GM12878 (cell line): ENCODE measurements around the gene HOXD11. TPM values are rescaled to one million over a fixed set of nuclear protein-coding genes. Genes with fewer than 3 reads are reported as not detected.

Source experiments
- ATAC-seq: fragments of 200-7000 bp; cut with Tn5 transposase; 3 replicates; pipeline ENCODE4 v1.9.1; 2020; ENCODE audit warnings: mild to moderate bottlenecking, moderate library complexity
- BruUV-seq: library from RNA; stranded (reverse); fragments of 400-500 nt; replicated peaks from 2 replicates; lab custom pipeline; 2021; lab: Mats Ljungman, UMichigan
- CTCF ChIA-PET: fragments of 300-600 bp; sonication (Branson Sonifier 250); formaldehyde crosslinking; extraction: SDS; loops from one replicate; lab custom pipeline; 2021; ENCODE audit warnings: inconsistent platforms; lab: Yijun Ruan, JAX
- POLR2A ChIA-PET: fragments of 350-600 bp; formaldehyde crosslinking; extraction: SDS; loops from one replicate; lab custom pipeline; 2021; ENCODE audit warnings: inconsistent platforms; lab: Charles Lee
- RAD21 ChIA-PET: fragments of 300-600 bp; sonication (Branson Sonifier 250); formaldehyde crosslinking; loops from one replicate; lab custom pipeline; 2023; ENCODE audit warnings: antibody characterized with exemption; ENCODE audit not compliant: unreplicated experiment; lab: Charles Lee
- SMC1A ChIA-PET: fragments of 300-600 bp; sonication (Branson Sonifier 250); formaldehyde crosslinking; loops from one replicate; lab custom pipeline; 2023; ENCODE audit not compliant: unreplicated experiment, uncharacterized antibody; lab: Charles Lee
- DNase-seq: peaks from one replicate; pipeline ENCODE4 v3.0.0-alpha.2; 2011; ENCODE audit warnings: low read depth, low spot score
- FAIRE-seq: peaks from 3 replicates; lab custom pipeline; 2011; peaks lifted over from hg19 to GRCh38; lab: Jason Lieb, UNC
- H2AFZ ChIP-seq: 2 replicates; pipeline ENCODE4 v1.6.0; 2011; ENCODE audit warnings: low read depth, low read length, control low read depth; ENCODE audit not compliant: control insufficient read depth
- H3K27ac ChIP-seq: 2 replicates; pipeline ENCODE4 v1.5.1; 2011; ENCODE audit warnings: control low read depth; ENCODE audit not compliant: control insufficient read depth, insufficient read depth
- H3K27me3 ChIP-seq, 2 experiments: replicated peaks in 1 of 2; 2 replicates each; pipeline versions ENCODE4 v1.6.0 to v1.6.1; 2011; ENCODE audit warnings: low read length in 1 of 2; ENCODE audit not compliant: control insufficient read depth in 2 of 2, insufficient read depth in 2 of 2
- H3K36me3 ChIP-seq, 2 experiments: 2 replicates each; pipeline ENCODE4 v1.5.1; 2011; ENCODE audit warnings: low read length in 1 of 2; ENCODE audit not compliant: control insufficient read depth in 2 of 2, insufficient read depth in 2 of 2
- H3K4me1 ChIP-seq: 2 replicates; pipeline ENCODE4 v1.6.1; 2011; ENCODE audit warnings: mild to moderate bottlenecking, low read length, moderate library complexity, mixed read lengths; ENCODE audit not compliant: control insufficient read depth, insufficient read depth
- H3K4me2 ChIP-seq: 2 replicates; pipeline ENCODE4 v1.6.0; 2011; ENCODE audit warnings: control low read depth; ENCODE audit not compliant: control insufficient read depth, insufficient read depth
- H3K4me3 ChIP-seq: fragments of 200-600 bp; sonication (generic); 2 replicates; pipeline ENCODE4 v1.5.1; 2016
- H3K79me2 ChIP-seq: 2 replicates; pipeline ENCODE4 v1.6.0; 2011; ENCODE audit warnings: low read length; ENCODE audit not compliant: control insufficient read depth, insufficient read depth
- H3K9ac ChIP-seq: 2 replicates; pipeline ENCODE4 v1.8.0; 2011; ENCODE audit warnings: low read length, control low read depth, mixed read lengths; ENCODE audit not compliant: control insufficient read depth, insufficient read depth
- H3K9me3 ChIP-seq: replicated peaks from 3 replicates; pipeline ENCODE4 v1.5.1; 2011; ENCODE audit warnings: mild to moderate bottlenecking, low read length; ENCODE audit not compliant: control insufficient read depth, insufficient read depth
- H4K20me1 ChIP-seq: 2 replicates; pipeline ENCODE4 v1.6.0; 2011; ENCODE audit not compliant: control insufficient read depth, insufficient read depth
- CTCF ChIP-seq, 3 experiments: IDR thresholded peaks in 2 of 3; conservative IDR thresholded peaks in 1 of 3; 2 replicates each; pipeline ENCODE4 v1.5.1; 2011; ENCODE audit warnings: low read depth in 3 of 3, low read length in 3 of 3, mild to moderate bottlenecking in 3 of 3, control low read depth in 2 of 3, moderate library complexity in 2 of 3, inconsistent platforms in 1 of 3, mixed read lengths in 1 of 3; ENCODE audit not compliant: control insufficient read depth in 2 of 3, insufficient read depth in 1 of 3; ENCODE audit errors: extremely low read depth in 1 of 3
- DPF2 ChIP-seq: fragments of 450-650 bp; IDR thresholded peaks from 2 replicates; pipeline ENCODE4 v1.6.1; 2017; ENCODE audit warnings: mild to moderate bottlenecking
- NRF1 ChIP-seq: conservative IDR thresholded peaks from 2 replicates; pipeline ENCODE4 v1.6.1; 2011; ENCODE audit warnings: mild to moderate bottlenecking, low read depth, low read length, improper control_type of control experiment
- PBX3 ChIP-seq: IDR thresholded peaks from 2 replicates; pipeline ENCODE4 v1.6.1; 2011; ENCODE audit warnings: mild to moderate bottlenecking, low read depth, low read length, moderate library complexity; ENCODE audit not compliant: insufficient replicate concordance
- ZNF384 ChIP-seq: IDR thresholded peaks from 2 replicates; pipeline ENCODE4 v1.6.1; 2012; ENCODE audit warnings: low read depth, mild to moderate bottlenecking, low read length, improper control_type of control experiment, borderline replicate concordance
- WGBS: methylation state at CpG from one replicate; pipeline ENCODE4 v1.1.6; 2016; ENCODE audit warnings: low lambda C conversion rate; ENCODE audit not compliant: insufficient replicate concordance, insufficient coverage; ENCODE audit errors: missing lambda C conversion rate; 5-methylcytosine and 5-hydroxymethylcytosine counted together
- in situ Hi-C: fragments of 300-500 bp; cut with MboI; formaldehyde crosslinking; loops from 9 replicates; pipeline ENCODE4 v1.14.3; 2018; ENCODE audit warnings: mixed read lengths
- intact Hi-C: fragments of 100-400 bp; cut with micrococcal nuclease; formaldehyde crosslinking; loops from one replicate; pipeline ENCODE4 v1.14.2; 2022; ENCODE audit not compliant: unreplicated experiment
- polyA plus RNA-seq, 11 experiments: library from polyadenylated mRNA; depleted of rRNA in 4 of 11; unstranded in 6 of 11; stranded (reverse) in 5 of 11; fragments of >200 nt; fragmentation: Nextera tagmentation in 4 of 11; fragmentation: Illumina TruSeq in 1 of 11; extraction: Ambion mirVana in 4 of 11; extraction: Trizol in 1 of 11; gene quantifications; 1 replicate in 1 of 11; 2 replicates in 10 of 11; pipeline versions ENCODE4 v1.2.1 to v1.2.3, GENCODE V29; 2011 to 2016; ENCODE audit warnings: inconsistent platforms in 2 of 11, missing spikeins in 2 of 11, low read depth in 1 of 11
- total RNA-seq, 4 experiments: library from RNA; depleted of rRNA in 3 of 4; stranded (reverse); fragments of >200 nt in 3 of 4; fragmentation: Illumina TruSeq in 1 of 4; extraction: Trizol in 1 of 4; gene quantifications; 2 replicates each; pipeline versions ENCODE4 v1.2.1 to v1.2.3, GENCODE V29; 2013 to 2021

Gene HOXD11
- total and polyA plus RNA-seq, 10 of the 15 experiments (the other 5 are each of a cell fraction or from before 2014, with no cell fraction given), result not detected

GRCh38 chr2:176127774-176128072 lies 20.6 kb downstream of the HOXD11 start:
- no peak for FAIRE-seq
- intact Hi-C loops, result loop anchor here (2.0 to 5.0 kb wide), 6 partner anchors 327 to 1035 kb away; no protein-coding TSS in a partner anchor
- Histone ChIP-seq H2AFZ (no peak overlapping the region), H4K20me1 (no peaks in the 10 kb centered on the region), H3K4me2 (no peak overlapping the region), H3K27ac (no peak overlapping the region), H3K4me3 (no peak overlapping the region), H3K79me2 (no peaks in the 10 kb centered on the region), H3K9me3 (peaks cover 1% of the 10 kb centered on the region; the same call in 2 of the 3 replicates), H3K4me1 (no peaks in the 10 kb centered on the region), H3K36me3 (no peaks in the 10 kb centered on the region), H3K9ac (no peak overlapping the region), H3K27me3 (peaks cover 7 to 29% of the 10 kb centered on the region in 2 experiments)
- ChIA-PET RAD21 (interaction anchor here (1.1 to 3.7 kb wide), 10 partner anchors 13 to 1036 kb away, joined by 3 to 25 read pairs (median 12); no protein-coding TSS in a partner anchor), SMC1A (interaction anchor here (0.8 to 3.1 kb wide), 13 partner anchors 12 to 1035 kb away, joined by 3 to 37 read pairs (median 10); no protein-coding TSS in a partner anchor), POLR2A (no interaction called here), CTCF (interaction anchor here (0.6 to 4.3 kb wide), 29 partner anchors 12 to 1034 kb away, joined by 3 to 79 read pairs (median 6); no protein-coding TSS in a partner anchor)
- BruUV-seq, result no TSS peak
- TF ChIP-seq CTCF (IDR thresholded peaks at IDR 0.05 in 2 of 3, conservative IDR thresholded peaks at IDR 0.05 in 1 of 3; ENCODE audit: control insufficient read depth in 2 of 3, extremely low read depth in 1 of 3, insufficient read depth in 1 of 3, low read depth in 3 of 3, low read length in 3 of 3), result no peak
- no peak for TF ChIP-seq NRF1
- no peak for TF ChIP-seq PBX3
- no peak for TF ChIP-seq ZNF384
- no peak for TF ChIP-seq DPF2
- 23% methylated on average over 4 of the region's 4 CpGs for WGBS
- in situ Hi-C loops, result loop anchor here (5.0 to 25.0 kb wide), 4 partner anchors 510 to 1210 kb away; no protein-coding TSS in a partner anchor
- no peak for ATAC-seq
- DNase-seq, result no peak
